ENCODE data around the gene MPC2.

The MPC2 gene

GRCh38 chr1:167936930-167937708 lies at the start of gene MPC2:
Gene MPC2 (minus strand): TSS chr1:167937072. CDS start chr1:167935841, 1,231 bp downstream.
- DNase-seq, result peak; percentile 60

- no peak for DNase-seq
Observed at GRCh38 chr1:167984886-167985489, 48.1 kb upstream of the MPC2 start.

- no peak for DNase-seq
Observed at GRCh38 chr1:167983797-167984420, 47.0 kb upstream of the MPC2 start.

- no peak for DNase-seq
Observed at GRCh38 chr1:167981933-167982332, 45.1 kb upstream of the MPC2 start.

- no peak for DNase-seq
Observed at GRCh38 chr1:167977245-167977644, 40.4 kb upstream of the MPC2 start.

GRCh38 chr1:167974698-167975097 lies 37.8 kb upstream of the MPC2 start:
- DNase-seq, result no peak

GRCh38 chr1:167973832-167974231 lies 37.0 kb upstream of the MPC2 start:
- no peak for DNase-seq

- DNase-seq, result no peak
Observed at GRCh38 chr1:167968569-167968968, 31.7 kb upstream of the MPC2 start.

- no peak for DNase-seq
Observed at GRCh38 chr1:167966050-167966449, 29.2 kb upstream of the MPC2 start.

GRCh38 chr1:167964646-167965045 lies 27.8 kb upstream of the MPC2 start:
- no peak for DNase-seq

- DNase-seq, result no peak
Observed at GRCh38 chr1:167957710-167958109, 20.8 kb upstream of the MPC2 start.

- no peak for DNase-seq
Observed at GRCh38 chr1:167955915-167956314, 19.0 kb upstream of the MPC2 start.

- no peak for DNase-seq
Observed at GRCh38 chr1:167950569-167950968, 13.7 kb upstream of the MPC2 start.

- no peak for DNase-seq
Observed at GRCh38 chr1:167949785-167950184, 12.9 kb upstream of the MPC2 start.

GRCh38 chr1:167947733-167948132 lies 10.9 kb upstream of the MPC2 start:
- DNase-seq, result no peak

- no peak for DNase-seq
Observed at GRCh38 chr1:167943541-167943940, 6.7 kb upstream of the MPC2 start.

GRCh38 chr1:167940264-167940663 lies 3.4 kb upstream of the MPC2 start:
- no peak for DNase-seq

GRCh38 chr1:167938080-167938636 lies 1.3 kb upstream of the MPC2 start:
- no peak for DNase-seq

- DNase-seq, result no peak
Observed at GRCh38 chr1:167937709-167938010, 788 bp upstream of the MPC2 start.

GRCh38 chr1:167936068-167936929 lies 573 bp downstream of the MPC2 start, which contains the start of gene DCAF6:
Gene DCAF6 (plus strand): TSS chr1:167936683. CDS start chr1:167936912, 229 bp downstream.
- DNase-seq, result peak; percentile 93

GRCh38 chr1:167935216-167936067 lies 1.4 kb downstream of the MPC2 start:
- peak; percentile 9 for DNase-seq

Measured in activated T-cell treated with anti-CD3 and anti-CD28 coated beads for 4 hours (primary cell).